Breast epithelium (tissue), 3 donors: ENCODE measurements around the gene CASZ1.

Experiments
- POLR2A ChIP-seq: fragments of 450-650 bp; IDR thresholded peaks from one replicate; pipeline ENCODE4 v1.6.1; 2016; ENCODE audit warnings: antibody characterized with exemption, mild to moderate bottlenecking, moderate library complexity
- POLR2AphosphoS5 ChIP-seq, 3 donors: sonication (generic); formaldehyde crosslinking; IDR thresholded peaks; one replicate each; pipeline ENCODE4 v1.6.1; 2017; ENCODE audit warnings: antibody characterized with exemption in 3 of 3
- TF ChIP-seq, protein P1 (sequence below), 3 donors: fragments of 450-650 bp; IDR thresholded peaks; one replicate each; pipeline ENCODE4 v1.5.1; 2016 to 2017; ENCODE audit warnings: antibody characterized with exemption in 3 of 3, mild to moderate bottlenecking in 3 of 3, moderate library complexity in 3 of 3

DNA sequence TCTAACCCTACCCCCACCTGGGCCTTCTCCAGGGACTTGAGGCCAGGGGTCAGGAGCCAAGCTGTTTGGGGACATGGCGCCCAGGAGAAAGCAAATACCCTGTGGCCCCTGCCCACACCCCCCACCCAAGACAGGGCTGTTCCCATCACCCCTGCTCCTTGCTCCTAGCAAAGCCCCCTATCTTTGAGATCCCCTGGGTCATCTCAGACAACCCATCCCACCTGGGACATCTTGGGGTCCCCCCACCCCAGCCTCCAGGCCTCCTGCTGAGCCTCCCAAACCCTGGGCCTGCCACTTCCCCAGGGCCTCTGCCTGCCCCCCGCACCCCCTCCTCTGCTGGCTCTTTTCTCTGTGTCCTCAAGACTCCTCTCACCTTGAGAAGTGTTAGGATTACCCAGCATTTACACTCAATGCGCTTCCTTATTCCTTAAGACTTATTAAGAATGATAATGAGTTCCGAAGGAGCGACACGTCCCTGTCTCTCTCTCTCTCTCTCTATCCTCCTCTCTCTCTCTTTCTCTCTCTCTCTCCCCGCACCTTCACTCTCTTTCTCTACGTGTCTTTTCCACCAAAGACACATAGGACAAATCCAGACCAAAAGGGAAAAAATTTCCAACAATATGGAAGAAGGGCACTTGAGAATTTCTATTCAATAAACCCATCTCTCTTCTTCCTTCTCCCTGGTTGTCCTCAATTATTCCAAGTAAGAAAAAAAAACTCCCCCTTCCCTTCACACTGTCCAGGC lies 7.2 kb downstream of the CASZ1 start:
- TF ChIP-seq POLR2AphosphoS5 (IDR thresholded peaks at IDR 0.05) (no peak), POLR2A (no peak)
- TF ChIP-seq, protein P1, sequence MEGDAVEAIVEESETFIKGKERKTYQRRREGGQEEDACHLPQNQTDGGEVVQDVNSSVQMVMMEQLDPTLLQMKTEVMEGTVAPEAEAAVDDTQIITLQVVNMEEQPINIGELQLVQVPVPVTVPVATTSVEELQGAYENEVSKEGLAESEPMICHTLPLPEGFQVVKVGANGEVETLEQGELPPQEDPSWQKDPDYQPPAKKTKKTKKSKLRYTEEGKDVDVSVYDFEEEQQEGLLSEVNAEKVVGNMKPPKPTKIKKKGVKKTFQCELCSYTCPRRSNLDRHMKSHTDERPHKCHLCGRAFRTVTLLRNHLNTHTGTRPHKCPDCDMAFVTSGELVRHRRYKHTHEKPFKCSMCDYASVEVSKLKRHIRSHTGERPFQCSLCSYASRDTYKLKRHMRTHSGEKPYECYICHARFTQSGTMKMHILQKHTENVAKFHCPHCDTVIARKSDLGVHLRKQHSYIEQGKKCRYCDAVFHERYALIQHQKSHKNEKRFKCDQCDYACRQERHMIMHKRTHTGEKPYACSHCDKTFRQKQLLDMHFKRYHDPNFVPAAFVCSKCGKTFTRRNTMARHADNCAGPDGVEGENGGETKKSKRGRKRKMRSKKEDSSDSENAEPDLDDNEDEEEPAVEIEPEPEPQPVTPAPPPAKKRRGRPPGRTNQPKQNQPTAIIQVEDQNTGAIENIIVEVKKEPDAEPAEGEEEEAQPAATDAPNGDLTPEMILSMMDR (IDR thresholded peaks at IDR 0.05) = no peak
